HepG2 (cell line): ENCODE results near the gene ZNF213. TPM values are rescaled to one million over a fixed set of nuclear protein-coding genes. Genes with fewer than 3 reads are reported as not detected.
A peak's percentile ranks its signal among the peaks of the same experiment; 100 is the strongest.

Experiments
- DPF2 ChIP-seq: sonication (generic); formaldehyde crosslinking; IDR thresholded peaks from 2 replicates; pipeline ENCODE4 v1.4.0; 2020; ENCODE audit warnings: mild to moderate bottlenecking, low read depth, missing genetic modification reagents, borderline replicate concordance
- EHMT2 ChIP-seq: fragments of 200-600 bp; sonication (generic); IDR thresholded peaks from 2 replicates; pipeline ENCODE4 v1.7.0; 2017; ENCODE audit warnings: antibody characterized with exemption, low read depth, low read length, borderline replicate concordance
- GZF1 ChIP-seq: sonication (generic); formaldehyde crosslinking; IDR thresholded peaks from 2 replicates; pipeline ENCODE4 v1.5.1; 2020; ENCODE audit warnings: mild to moderate bottlenecking, missing genetic modification reagents
- PHF8 ChIP-seq: sonication (generic); formaldehyde crosslinking; IDR thresholded peaks from 2 replicates; pipeline ENCODE4 v1.5.0; 2020; ENCODE audit warnings: missing genetic modification reagents
- RFX5 ChIP-seq: IDR thresholded peaks from 2 replicates; pipeline ENCODE4 v1.6.1; 2011; ENCODE audit warnings: low read depth, low read length, improper control_type of control experiment
- SCMH1 ChIP-seq: sonication (generic); formaldehyde crosslinking; IDR thresholded peaks from 2 replicates; pipeline ENCODE4 v1.9.0; 2021; ENCODE audit warnings: missing genetic modification reagents, mild to moderate bottlenecking, borderline replicate concordance
- SRSF9 ChIP-seq: fragments of 200-400 bp; formaldehyde crosslinking; IDR thresholded peaks from 2 replicates; pipeline ENCODE4 v1.6.1; 2018; ENCODE audit warnings: borderline replicate concordance, mild to moderate bottlenecking, low read depth, low read length; ENCODE audit not compliant: insufficient read depth, poor library complexity, severe bottlenecking
- TMF1 ChIP-seq: sonication (generic); formaldehyde crosslinking; IDR thresholded peaks from 2 replicates; pipeline ENCODE4 v1.8.1; 2022; ENCODE audit warnings: low read depth, missing genetic modification reagents
- ZFP37 ChIP-seq: sonication (generic); formaldehyde crosslinking; IDR thresholded peaks from 2 replicates; pipeline ENCODE4 v1.4.0; 2020; ENCODE audit warnings: missing genetic modification reagents, borderline replicate concordance
- ZNF234 ChIP-seq: sonication (generic); formaldehyde crosslinking; conservative IDR thresholded peaks from 2 replicates; pipeline ENCODE4 v1.5.1; 2020; ENCODE audit warnings: mild to moderate bottlenecking, missing genetic modification reagents
- polyA plus RNA-seq, 8 experiments: library from polyadenylated mRNA; depleted of rRNA in 3 of 8; stranded (reverse) in 7 of 8; unstranded in 1 of 8; fragments of >200 nt; fragmentation: Illumina TruSeq in 4 of 8; extraction: Trizol in 4 of 8; gene quantifications; 2 replicates each; pipeline versions ENCODE4 v1.2.1 to v1.2.3, GENCODE V29; 2011 to 2016; ENCODE audit warnings: low read depth in 4 of 8, missing spikeins in 1 of 8, mixed read lengths in 1 of 8; ENCODE audit not compliant: insufficient read depth in 1 of 8
- total RNA-seq, 5 experiments: library from RNA; depleted of rRNA; stranded (reverse); fragments of >200 nt; fragmentation: Illumina TruSeq; extraction: Trizol; gene quantifications; 2 replicates each; pipeline ENCODE4 v1.2.3, GENCODE V29; 2016; ENCODE audit warnings: low read depth in 1 of 5
- TF ChIP-seq, protein P1 (sequence below): IDR thresholded peaks from 2 replicates; pipeline ENCODE4 v1.6.1; 2012; ENCODE audit warnings: inconsistent platforms
- TF ChIP-seq, protein P2 (sequence below): IDR thresholded peaks from 2 replicates; pipeline ENCODE4 v1.4.0; 2020; ENCODE audit warnings: mild to moderate bottlenecking, missing genetic modification reagents

Gene ZNF213
- total and polyA plus RNA-seq, 2 of the 13 experiments (the other 11 are each of a cell fraction or from before 2014, with no cell fraction given), result 0.59 to 0.97 TPM

DNA sequence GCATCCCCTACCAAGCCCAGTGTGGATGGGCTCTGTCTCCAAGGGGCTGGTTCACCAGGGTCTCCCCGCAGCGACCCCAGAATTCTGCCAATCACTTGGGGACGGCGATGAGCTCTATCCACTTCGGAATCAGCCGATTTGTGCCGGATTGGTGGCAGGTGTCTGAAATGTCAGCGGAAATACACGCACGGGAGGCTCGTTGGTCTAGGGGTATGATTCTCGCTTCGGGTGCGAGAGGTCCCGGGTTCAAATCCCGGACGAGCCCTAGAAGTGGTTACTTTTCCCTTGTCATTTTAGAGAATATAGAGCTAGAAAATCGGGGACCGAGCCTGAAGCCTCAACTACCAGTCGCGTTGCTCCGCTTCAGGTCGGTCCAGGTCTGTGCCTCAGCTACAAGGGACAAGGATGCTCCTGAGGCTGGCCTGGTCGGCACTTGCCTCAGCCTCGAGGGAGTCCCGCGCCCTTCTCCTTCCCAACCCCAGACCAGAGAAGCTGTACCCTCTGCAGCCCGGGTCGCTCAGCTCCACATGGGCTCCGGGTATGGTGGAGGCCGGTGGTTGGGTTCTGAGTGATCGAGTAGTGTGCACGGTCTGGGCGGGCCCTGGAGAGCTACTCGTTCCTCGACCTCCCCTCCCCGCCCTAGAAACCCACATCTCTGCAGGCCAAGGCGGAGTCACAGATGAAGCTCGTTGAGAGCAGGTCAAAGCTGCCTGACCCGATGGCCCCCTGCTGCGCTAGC is 37.2 kb downstream of the ZNF213 start (continued):
- TF ChIP-seq, protein P1, sequence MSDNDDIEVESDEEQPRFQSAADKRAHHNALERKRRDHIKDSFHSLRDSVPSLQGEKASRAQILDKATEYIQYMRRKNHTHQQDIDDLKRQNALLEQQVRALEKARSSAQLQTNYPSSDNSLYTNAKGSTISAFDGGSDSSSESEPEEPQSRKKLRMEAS, result peak; percentile 24; the same call in 1 of the 2 replicates
- TF ChIP-seq, protein P2, sequence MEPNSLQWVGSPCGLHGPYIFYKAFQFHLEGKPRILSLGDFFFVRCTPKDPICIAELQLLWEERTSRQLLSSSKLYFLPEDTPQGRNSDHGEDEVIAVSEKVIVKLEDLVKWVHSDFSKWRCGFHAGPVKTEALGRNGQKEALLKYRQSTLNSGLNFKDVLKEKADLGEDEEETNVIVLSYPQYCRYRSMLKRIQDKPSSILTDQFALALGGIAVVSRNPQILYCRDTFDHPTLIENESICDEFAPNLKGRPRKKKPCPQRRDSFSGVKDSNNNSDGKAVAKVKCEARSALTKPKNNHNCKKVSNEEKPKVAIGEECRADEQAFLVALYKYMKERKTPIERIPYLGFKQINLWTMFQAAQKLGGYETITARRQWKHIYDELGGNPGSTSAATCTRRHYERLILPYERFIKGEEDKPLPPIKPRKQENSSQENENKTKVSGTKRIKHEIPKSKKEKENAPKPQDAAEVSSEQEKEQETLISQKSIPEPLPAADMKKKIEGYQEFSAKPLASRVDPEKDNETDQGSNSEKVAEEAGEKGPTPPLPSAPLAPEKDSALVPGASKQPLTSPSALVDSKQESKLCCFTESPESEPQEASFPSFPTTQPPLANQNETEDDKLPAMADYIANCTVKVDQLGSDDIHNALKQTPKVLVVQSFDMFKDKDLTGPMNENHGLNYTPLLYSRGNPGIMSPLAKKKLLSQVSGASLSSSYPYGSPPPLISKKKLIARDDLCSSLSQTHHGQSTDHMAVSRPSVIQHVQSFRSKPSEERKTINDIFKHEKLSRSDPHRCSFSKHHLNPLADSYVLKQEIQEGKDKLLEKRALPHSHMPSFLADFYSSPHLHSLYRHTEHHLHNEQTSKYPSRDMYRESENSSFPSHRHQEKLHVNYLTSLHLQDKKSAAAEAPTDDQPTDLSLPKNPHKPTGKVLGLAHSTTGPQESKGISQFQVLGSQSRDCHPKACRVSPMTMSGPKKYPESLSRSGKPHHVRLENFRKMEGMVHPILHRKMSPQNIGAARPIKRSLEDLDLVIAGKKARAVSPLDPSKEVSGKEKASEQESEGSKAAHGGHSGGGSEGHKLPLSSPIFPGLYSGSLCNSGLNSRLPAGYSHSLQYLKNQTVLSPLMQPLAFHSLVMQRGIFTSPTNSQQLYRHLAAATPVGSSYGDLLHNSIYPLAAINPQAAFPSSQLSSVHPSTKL (CRISPR knock-in tag), result peak; percentile 44; the same call in 1 of the 2 replicates
- TF ChIP-seq ZNF234 (CRISPR knock-in tag) (no peak), ZFP37 (CRISPR knock-in tag) (no peak), TMF1 (CRISPR knock-in tag) (no peak), DPF2 (no peak), EHMT2 (no peak), SRSF9 (no peak), PHF8 (CRISPR knock-in tag) (no peak; the same call in 1 of the 2 replicates), RFX5 (no peak), SCMH1 (CRISPR knock-in tag) (no peak), GZF1 (CRISPR knock-in tag) (no peak; the same call in 1 of the 2 replicates)
- TF ChIP-seq, all 625 proteins: peak for 82
